Activated T-cell treated with anti-CD3 and anti-CD28 coated beads, Interleukin-2, amount 50 U/mL, for 72 hours (primary cell): ENCODE results near the gene RNF144A. TPM values are rescaled to one million over a fixed set of nuclear protein-coding genes. Genes with fewer than 3 reads are reported as not detected.
A peak's percentile ranks its signal among the peaks of the same experiment; 100 is the strongest.

Experiments
- ATAC-seq, 2 donors: fragments of 150-1000 bp; cut with Tn5 transposase; replicated peaks in 1 of 2; 2 replicates each; pipeline ENCODE4 v1.10.0; 2021; ENCODE audit warnings: moderate library complexity in 2 of 2, mild to moderate bottlenecking in 1 of 2
- DNase-seq, 2 donors: peaks; one replicate each; pipeline ENCODE4 v3.0.0; 2021 to 2022; ENCODE audit warnings: mixed read lengths in 1 of 2
- H3K27ac Mint-ChIP-seq: one replicate; pipeline ENCODE4 v1.8.0; 2022; ENCODE audit warnings: mild to moderate bottlenecking, moderate library complexity, mixed read lengths
- H3K27me3 Mint-ChIP-seq: one replicate; pipeline ENCODE4 v1.8.0; 2022; ENCODE audit warnings: low read depth, mixed read lengths
- H3K36me3 Mint-ChIP-seq, 2 donors: one replicate each; pipeline ENCODE4 v1.8.0; 2022; ENCODE audit warnings: mixed read lengths in 2 of 2, mild to moderate bottlenecking in 1 of 2; ENCODE audit not compliant: insufficient read depth in 2 of 2
- H3K4me1 Mint-ChIP-seq: one replicate; pipeline ENCODE4 v1.8.0; 2022; ENCODE audit warnings: low read depth, mixed read lengths
- H3K4me3 Mint-ChIP-seq, 2 donors: one replicate each; pipeline ENCODE4 v1.8.0; 2022; ENCODE audit warnings: mild to moderate bottlenecking in 2 of 2, mixed read lengths in 2 of 2, moderate library complexity in 2 of 2
- H3K9me3 Mint-ChIP-seq, 2 donors: one replicate each; pipeline ENCODE4 v1.8.0; 2022; ENCODE audit warnings: mixed read lengths in 2 of 2
- total RNA-seq, 2 donors: library from RNA; stranded (reverse); gene quantifications; one replicate each; pipeline ENCODE4 v1.2.3, GENCODE V29; 2022

RNF144A gene
- total RNA-seq, 2 donors from 2014 or later, result 52.1 to 73.9 TPM

DNA sequence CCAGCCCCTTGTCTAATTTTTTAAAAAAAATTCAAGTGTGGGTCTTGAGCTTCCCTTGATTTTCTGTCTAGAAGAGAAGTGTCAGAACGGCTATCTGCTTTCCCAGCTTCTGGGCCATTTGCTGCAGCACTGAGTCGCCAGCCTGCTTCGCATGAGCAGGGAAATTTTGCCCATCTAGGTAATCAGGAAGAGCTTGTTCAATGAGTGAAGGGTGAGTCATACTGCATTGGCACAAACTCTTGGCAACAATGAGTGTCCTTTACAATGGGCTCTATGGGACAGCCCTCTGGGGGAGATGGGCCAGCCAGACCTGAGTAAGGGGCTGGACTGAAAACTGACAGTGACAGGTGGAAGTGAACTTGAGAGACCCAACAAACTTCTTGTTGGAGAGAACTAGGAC, 2.4 kb upstream of the RNF144A start:
- Mint-ChIP-seq H3K36me3 (peaks cover 15 to 28% of the 10 kb centered on the region in 2 donors), H3K4me3 (peak overlapping the region; percentile 65 to 81), H3K4me1 (peaks cover 85% of the 10 kb centered on the region), H3K27ac (peak overlapping the region; percentile 79), H3K27me3 (no peaks in the 10 kb centered on the region), H3K9me3 (no peaks in the 10 kb centered on the region)
- DNase-seq (peak in 1 of 2 donors; percentile 53), ATAC-seq (peak; percentile 35 to 50)

DNA sequence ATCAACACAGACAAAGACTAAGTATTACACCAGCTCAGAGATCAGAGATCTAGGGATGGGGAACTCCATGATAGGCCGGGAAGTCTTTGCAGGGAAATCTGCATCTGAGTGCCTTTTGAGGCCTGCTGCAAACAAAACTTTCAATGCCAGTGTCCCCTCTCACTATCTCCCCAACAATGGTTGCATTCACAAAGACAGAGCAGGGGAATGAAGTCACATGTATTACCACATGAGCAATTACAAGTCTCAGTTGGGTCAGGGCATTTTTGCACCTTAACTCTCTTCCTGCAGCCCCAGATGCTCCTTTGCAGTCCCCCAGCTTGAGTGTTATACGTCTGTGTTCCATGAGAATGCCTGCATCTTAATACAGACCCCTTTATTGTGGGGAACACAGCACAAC, 1.8 kb upstream of the RNF144A start:
- peak overlapping the region; percentile 79 for H3K27ac Mint-ChIP-seq
- peaks cover 85% of the 10 kb centered on the region for H3K4me1 Mint-ChIP-seq
- H3K9me3 Mint-ChIP-seq, result no peaks in the 10 kb centered on the region
- H3K36me3 Mint-ChIP-seq, result peaks cover 11 to 25% of the 10 kb centered on the region in 2 donors
- ATAC-seq, result no peak
- peak overlapping the region; percentile 79 to 81 for H3K4me3 Mint-ChIP-seq
- no peak for DNase-seq
- no peaks in the 10 kb centered on the region for H3K27me3 Mint-ChIP-seq

GRCh38 chr2:6916224-6916623, 988 bp upstream of the RNF144A start:
- Mint-ChIP-seq H3K36me3 (peaks cover 9 to 22% of the 10 kb centered on the region in 2 donors), H3K9me3 (no peaks in the 10 kb centered on the region), H3K4me1 (peaks cover 82% of the 10 kb centered on the region), H3K27ac (peak overlapping the region; percentile 64), H3K4me3 (peak overlapping the region; percentile 79), H3K27me3 (no peaks in the 10 kb centered on the region)
- ATAC-seq, result no peak
- DNase-seq, result no peak

- Mint-ChIP-seq H3K9me3 (no peaks in the 10 kb centered on the region), H3K4me3 (peak overlapping the region; percentile 79), H3K27me3 (no peaks in the 10 kb centered on the region), H3K36me3 (peaks cover 5 to 18% of the 10 kb centered on the region in 2 donors), H3K4me1 (peaks cover 82% of the 10 kb centered on the region), H3K27ac (peak overlapping the region; percentile 64)
- no peak for ATAC-seq
- no peak for DNase-seq
Measured at GRCh38 chr2:6916736-6917070, 509 bp upstream of the RNF144A start.

DNA sequence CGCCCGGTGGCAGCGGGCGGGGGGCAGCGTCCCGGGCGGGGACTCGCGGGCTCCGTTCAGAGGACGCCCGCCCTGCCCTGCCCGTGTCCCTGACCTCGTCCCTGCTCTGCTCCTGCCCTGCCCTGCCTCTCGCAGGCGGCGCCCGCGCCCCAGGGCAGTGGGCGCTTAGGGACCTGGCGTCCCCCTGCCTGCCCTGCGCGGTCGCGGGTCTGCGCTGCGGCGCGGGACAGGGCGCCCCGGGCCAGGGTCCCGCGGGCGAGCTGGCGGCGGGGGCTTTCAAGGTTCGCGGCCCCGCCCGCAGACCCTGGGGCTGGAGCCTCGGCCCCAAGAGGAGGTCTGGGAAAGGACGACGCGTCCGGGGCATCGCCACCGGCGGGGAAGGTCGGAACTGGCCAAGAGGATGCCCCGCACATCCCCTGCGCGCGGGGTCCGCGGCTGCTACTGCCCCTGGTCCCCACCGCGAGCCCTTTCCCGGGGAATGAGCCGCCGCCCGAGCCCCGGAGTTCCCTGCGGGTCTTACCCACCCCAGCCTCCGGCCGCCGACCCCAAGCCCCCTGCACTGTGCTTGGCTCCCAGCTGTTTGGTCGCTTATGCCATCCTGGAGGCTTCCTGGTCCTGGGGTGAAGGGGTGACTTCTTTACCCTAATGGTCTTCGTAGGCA, 679 bp downstream of the RNF144A start:
- H3K27me3 Mint-ChIP-seq, result no peaks in the 10 kb centered on the region
- peaks cover 81% of the 10 kb centered on the region for H3K4me1 Mint-ChIP-seq
- peak; percentile 25 to 30 for ATAC-seq
- peak overlapping the region; percentile 74 for H3K27ac Mint-ChIP-seq
- peak overlapping the region; percentile 83 to 91 for H3K4me3 Mint-ChIP-seq
- H3K9me3 Mint-ChIP-seq, result no peaks in the 10 kb centered on the region
- H3K36me3 Mint-ChIP-seq, result peaks cover 3 to 7% of the 10 kb centered on the region in 2 donors
- DNase-seq, result no peak

DNA sequence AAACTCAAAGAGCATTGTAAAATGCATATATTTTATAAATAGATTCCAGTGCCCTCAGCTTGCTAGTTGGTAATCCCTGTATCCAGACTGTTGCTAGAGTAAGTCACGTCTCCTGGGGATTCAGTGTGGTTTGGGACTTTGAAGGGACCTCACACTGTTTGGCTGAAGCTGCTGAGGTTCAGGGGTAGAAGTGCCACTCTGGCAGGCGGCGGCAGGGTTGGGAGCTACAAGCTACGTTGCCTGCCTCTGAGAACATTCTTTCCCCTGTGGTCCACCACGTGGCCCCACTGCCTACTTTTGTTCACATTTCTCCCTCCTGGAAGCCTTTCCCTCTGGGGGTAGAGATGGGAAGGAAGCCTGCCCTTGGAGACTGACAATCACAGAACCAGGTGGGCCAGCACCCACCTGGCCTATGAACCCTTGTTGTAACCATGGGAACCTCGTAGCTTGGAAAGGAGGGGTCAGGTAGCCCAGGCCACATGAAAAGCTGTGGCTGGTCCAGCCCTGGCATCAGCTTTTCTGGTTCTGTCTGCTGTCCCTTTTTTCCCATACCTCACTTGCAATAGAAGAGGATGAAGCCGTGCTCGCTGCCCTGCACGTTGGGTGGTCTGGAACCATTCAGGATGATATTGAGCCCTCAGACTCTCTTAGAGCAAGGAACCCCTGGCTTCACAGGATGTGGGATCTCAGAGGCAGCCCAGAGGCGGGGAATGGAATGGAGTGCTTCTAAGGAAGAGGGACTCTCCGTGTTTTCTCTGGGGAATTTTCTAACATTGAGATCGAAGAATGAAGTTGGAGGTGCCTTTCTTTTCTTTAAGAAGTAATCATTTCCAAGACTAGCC, 2.9 kb downstream of the RNF144A start:
- H3K27ac Mint-ChIP-seq, result no peak overlapping the region
- peak overlapping the region; percentile 83 to 91 for H3K4me3 Mint-ChIP-seq
- ATAC-seq (no peak), DNase-seq (no peak)
- H3K4me1 Mint-ChIP-seq, result peaks cover 81% of the 10 kb centered on the region
- H3K9me3 Mint-ChIP-seq, result no peaks in the 10 kb centered on the region
- H3K36me3 Mint-ChIP-seq, result peaks cover 2 to 16% of the 10 kb centered on the region in 2 donors
- H3K27me3 Mint-ChIP-seq, result no peaks in the 10 kb centered on the region

DNA sequence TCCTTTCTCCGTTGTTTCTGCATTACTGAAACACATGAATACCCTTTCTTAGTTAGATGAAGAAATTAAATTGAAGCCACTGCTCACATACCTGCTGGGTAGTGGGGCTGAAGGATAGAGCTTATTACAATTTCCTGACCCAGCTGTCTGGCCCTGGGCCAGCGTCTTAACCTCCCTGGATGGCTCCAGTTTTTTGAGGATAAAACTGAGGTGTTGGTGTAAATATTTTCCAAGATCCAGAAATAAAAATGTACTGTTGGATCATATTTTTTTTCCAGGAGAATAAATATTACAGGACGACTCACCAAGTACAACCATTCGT, 3.5 kb downstream of the RNF144A start:
- H3K9me3 Mint-ChIP-seq, result no peaks in the 10 kb centered on the region
- DNase-seq (no peak), ATAC-seq (no peak)
- H3K27ac Mint-ChIP-seq, result no peak overlapping the region
- peaks cover 81% of the 10 kb centered on the region for H3K4me1 Mint-ChIP-seq
- peaks cover 2 to 19% of the 10 kb centered on the region in 2 donors for H3K36me3 Mint-ChIP-seq
- H3K4me3 Mint-ChIP-seq, result no peak overlapping the region
- H3K27me3 Mint-ChIP-seq, result no peaks in the 10 kb centered on the region

DNA sequence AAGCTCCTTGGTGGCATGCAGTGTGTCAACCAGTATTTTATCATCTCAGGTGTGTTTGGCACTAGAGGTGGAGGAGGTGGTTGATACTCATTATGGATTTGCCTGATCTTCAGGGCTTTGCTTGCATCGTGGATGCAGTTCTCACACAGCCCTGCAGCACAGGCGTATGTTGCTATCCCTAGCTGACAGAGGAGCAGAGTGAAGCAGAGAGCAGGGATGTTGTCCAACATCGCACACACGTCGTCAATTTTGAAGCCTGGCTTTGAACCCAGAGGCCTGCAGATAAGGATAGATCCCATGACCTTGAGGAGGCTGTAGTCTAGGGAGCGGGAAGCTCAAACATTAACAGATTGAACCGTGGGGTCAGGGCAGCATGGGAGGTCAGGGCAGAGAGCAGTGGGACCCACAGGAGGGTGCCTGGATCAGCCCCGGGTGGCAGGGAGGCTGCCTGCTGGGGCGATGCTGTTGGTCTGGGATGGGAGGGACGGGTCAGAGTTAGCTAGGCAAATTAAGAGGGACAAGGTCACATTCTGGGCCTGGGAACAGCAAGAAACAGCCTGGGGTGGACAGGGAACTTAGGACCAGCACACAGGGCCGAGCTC, 4.2 kb downstream of the RNF144A start:
- peaks cover 79% of the 10 kb centered on the region for H3K4me1 Mint-ChIP-seq

DNA sequence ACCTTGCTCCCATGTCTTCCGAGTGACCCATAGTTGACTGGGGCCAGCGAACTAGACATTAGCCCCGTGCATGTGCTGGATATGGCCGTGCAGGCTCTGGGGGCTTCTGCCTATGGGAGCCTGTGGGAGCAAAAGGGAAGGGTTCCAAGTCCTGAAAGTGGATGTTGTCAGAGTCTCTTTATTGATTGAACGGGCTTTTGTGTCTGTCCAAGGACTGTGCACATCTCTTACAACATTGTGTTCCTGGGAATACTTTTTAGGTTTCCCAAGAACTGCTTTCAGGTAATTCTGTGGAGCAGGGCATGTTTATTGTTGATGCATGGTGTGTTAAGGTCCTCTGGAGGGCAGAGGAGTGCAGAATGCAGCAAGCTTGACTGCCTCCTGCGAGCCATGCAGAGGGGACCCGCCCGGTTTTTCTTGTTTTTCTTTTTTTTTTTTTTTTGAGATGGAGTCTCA, 5.0 kb downstream of the RNF144A start:
- DNase-seq, result no peak
- ATAC-seq, result no peak
- H3K27ac Mint-ChIP-seq, result no peak overlapping the region
- peaks cover 2 to 31% of the 10 kb centered on the region in 2 donors for H3K36me3 Mint-ChIP-seq
- no peak overlapping the region for H3K4me3 Mint-ChIP-seq
- peaks cover 72% of the 10 kb centered on the region for H3K4me1 Mint-ChIP-seq
- H3K9me3 Mint-ChIP-seq, result no peaks in the 10 kb centered on the region
- H3K27me3 Mint-ChIP-seq, result no peaks in the 10 kb centered on the region

More for the DNA sequence above, 4.2 kb downstream of the RNF144A start:
- Mint-ChIP-seq H3K27me3 (no peaks in the 10 kb centered on the region), H3K4me3 (peak overlapping the region in 1 of 2 donors; percentile 45), H3K9me3 (no peaks in the 10 kb centered on the region), H3K36me3 (peaks cover 2 to 24% of the 10 kb centered on the region in 2 donors), H3K27ac (no peak overlapping the region)
- no peak for DNase-seq
- no peak for ATAC-seq

- Mint-ChIP-seq H3K4me1 (peaks cover 76% of the 10 kb centered on the region), H3K27ac (no peak overlapping the region), H3K36me3 (peaks cover 9 to 41% of the 10 kb centered on the region in 2 donors), H3K9me3 (peaks cover 1 to 2% of the 10 kb centered on the region in 2 donors), H3K4me3 (no peak overlapping the region), H3K27me3 (no peaks in the 10 kb centered on the region)
- DNase-seq, result no peak
- ATAC-seq, result no peak
Measured at GRCh38 chr2:6923319-6923718, 6.1 kb downstream of the RNF144A start.

DNA sequence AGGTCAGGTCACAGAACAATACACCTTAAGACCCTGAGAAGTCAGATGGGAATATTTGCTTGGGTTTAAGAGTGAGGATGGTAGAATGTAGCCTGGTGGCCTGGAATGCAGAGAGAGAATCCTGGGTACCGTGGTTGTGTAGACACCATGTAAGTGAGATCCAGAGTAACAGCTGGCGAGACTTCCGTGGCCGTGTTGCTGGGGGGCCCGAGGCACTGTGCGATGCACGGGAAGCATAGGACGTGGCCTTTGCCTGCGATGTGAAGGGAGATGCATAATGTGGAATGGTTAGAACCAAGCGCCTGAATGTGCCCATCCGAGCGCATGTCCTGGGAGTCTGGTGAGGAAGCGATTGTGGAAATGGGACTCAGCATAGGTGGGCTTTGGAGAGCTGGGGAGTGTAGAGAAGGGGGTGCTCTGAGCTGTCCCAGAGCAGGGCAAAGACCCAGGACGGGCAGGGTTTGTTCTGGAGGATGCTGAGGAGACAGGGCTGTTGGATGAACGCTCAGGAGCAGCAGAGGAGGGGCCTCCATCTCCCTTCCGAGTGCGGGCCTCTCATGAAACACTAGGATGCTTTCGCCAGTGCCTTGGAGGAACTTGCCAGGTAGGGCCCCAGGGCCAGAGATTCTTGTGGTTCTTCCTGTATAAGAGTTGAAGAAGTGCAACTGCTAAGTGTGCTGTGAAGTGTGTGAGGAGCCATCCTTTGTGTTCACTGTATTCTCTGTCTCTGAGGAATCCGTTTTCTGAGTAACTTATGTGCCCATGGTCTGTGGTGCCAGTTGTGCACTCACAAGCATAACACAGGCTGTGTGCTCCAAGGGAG, 7.1 kb downstream of the RNF144A start:
- DNase-seq, result no peak
- Mint-ChIP-seq H3K4me3 (peak overlapping the region; percentile 7 to 12), H3K27me3 (no peaks in the 10 kb centered on the region), H3K9me3 (peaks cover 2 to 5% of the 10 kb centered on the region in 2 donors), H3K27ac (no peak overlapping the region), H3K4me1 (peaks cover 78% of the 10 kb centered on the region), H3K36me3 (peaks cover 14 to 40% of the 10 kb centered on the region in 2 donors)
- no peak for ATAC-seq

GRCh38 chr2:6924924-6925409, 7.8 kb downstream of the RNF144A start:
- Mint-ChIP-seq H3K9me3 (peaks cover 2 to 5% of the 10 kb centered on the region in 2 donors), H3K4me3 (no peak overlapping the region), H3K36me3 (peaks cover 13 to 40% of the 10 kb centered on the region in 2 donors), H3K4me1 (peaks cover 76% of the 10 kb centered on the region), H3K27me3 (no peaks in the 10 kb centered on the region), H3K27ac (no peak overlapping the region)
- DNase-seq (no peak), ATAC-seq (no peak)
